Mesenchymal stem cell (in vitro differentiated cells and primary cell): ENCODE data around the gene PGGHG.
A peak's percentile ranks its signal among the peaks of the same experiment; 100 is the strongest.

Source experiments
- DNase-seq: peaks from one replicate; pipeline ENCODE4 v3.0.0-alpha.2; 2013
- H2AFZ ChIP-seq: one replicate; pipeline ENCODE4 v1.6.1; 2013; ENCODE audit warnings: low read depth, mild to moderate bottlenecking, control low read depth, inconsistent platforms, low read length, moderate library complexity
- H2AK5ac ChIP-seq: 2 replicates; pipeline ENCODE4 v1.6.1; 2013; ENCODE audit warnings: low read length, moderate library complexity, mild to moderate bottlenecking, inconsistent platforms; ENCODE audit not compliant: severe bottlenecking
- H2BK120ac ChIP-seq: one replicate; pipeline ENCODE4 v1.6.1; 2013; ENCODE audit warnings: low read depth, mild to moderate bottlenecking, inconsistent platforms, low read length, moderate library complexity
- H2BK12ac ChIP-seq, 2 experiments: one replicate each; pipeline ENCODE4 v1.6.1; 2013; ENCODE audit warnings: inconsistent platforms in 2 of 2, low read length in 2 of 2, mild to moderate bottlenecking in 2 of 2, moderate library complexity in 2 of 2, control low read depth in 1 of 2
- H2BK15ac ChIP-seq: one replicate; pipeline ENCODE4 v1.6.1; 2013; ENCODE audit warnings: mild to moderate bottlenecking, low read depth, inconsistent platforms; ENCODE audit not compliant: poor library complexity, severe bottlenecking
- H2BK5ac ChIP-seq: 2 replicates; pipeline ENCODE4 v1.6.1; 2013; ENCODE audit warnings: low read depth, mild to moderate bottlenecking, low read length, control low read depth, inconsistent platforms; ENCODE audit not compliant: poor library complexity, severe bottlenecking
- H3K14ac ChIP-seq, 2 experiments: one replicate each; pipeline ENCODE4 v1.6.1; 2013; ENCODE audit warnings: inconsistent platforms in 2 of 2, low read length in 2 of 2, control low read depth in 1 of 2, mild to moderate bottlenecking in 1 of 2, moderate library complexity in 1 of 2
- H3K18ac ChIP-seq, 2 experiments: one replicate each; pipeline ENCODE4 v1.6.1; 2013; ENCODE audit warnings: inconsistent platforms in 2 of 2, low read length in 2 of 2, control low read depth in 1 of 2, low read depth in 1 of 2, mild to moderate bottlenecking in 1 of 2
- H3K23ac ChIP-seq, 2 experiments: one replicate each; pipeline ENCODE4 v1.6.1; 2013; ENCODE audit warnings: inconsistent platforms in 2 of 2, low read length in 2 of 2, mild to moderate bottlenecking in 2 of 2, moderate library complexity in 2 of 2, control low read depth in 1 of 2
- H3K27ac ChIP-seq: 2 replicates; pipeline ENCODE4 v1.5.1; 2013; ENCODE audit warnings: mild to moderate bottlenecking, moderate library complexity, low read length, control low read depth, inconsistent platforms; ENCODE audit not compliant: poor library complexity, severe bottlenecking
- H3K27me3 ChIP-seq, 2 experiments: 2 replicates each; pipeline versions ENCODE4 v1.6.1 to v1.7.0; 2013; ENCODE audit warnings: low read length in 2 of 2, mild to moderate bottlenecking in 2 of 2, moderate library complexity in 2 of 2, control low read depth in 1 of 2, inconsistent platforms in 1 of 2; ENCODE audit not compliant: control insufficient read depth in 1 of 2, insufficient read depth in 1 of 2
- H3K36me3 ChIP-seq, 2 experiments: 2 replicates each; pipeline versions ENCODE4 v1.6.1 to v1.7.0; 2013; ENCODE audit warnings: low read length in 2 of 2, control low read depth in 1 of 2, inconsistent platforms in 1 of 2, low read depth in 1 of 2, mild to moderate bottlenecking in 1 of 2; ENCODE audit not compliant: insufficient read depth in 2 of 2, control insufficient read depth in 1 of 2
- H3K4ac ChIP-seq, 2 experiments: one replicate each; pipeline ENCODE4 v1.6.1; 2013; ENCODE audit warnings: inconsistent platforms in 2 of 2, low read length in 2 of 2, mild to moderate bottlenecking in 2 of 2, moderate library complexity in 2 of 2, control low read depth in 1 of 2, low read depth in 1 of 2
- H3K4me1 ChIP-seq: 2 replicates; pipeline ENCODE4 v1.6.1; 2013; ENCODE audit warnings: low read depth, low read length, control low read depth; ENCODE audit not compliant: control insufficient read depth, insufficient read depth
- H3K4me2 ChIP-seq: 2 replicates; pipeline ENCODE4 v1.6.1; 2013; ENCODE audit warnings: low read length, mild to moderate bottlenecking, inconsistent platforms; ENCODE audit not compliant: poor library complexity, severe bottlenecking
- H3K4me3 ChIP-seq, 2 experiments: 2 replicates each; pipeline versions ENCODE4 v1.5.1 to v1.7.0; 2013; ENCODE audit warnings: low read length in 2 of 2, mild to moderate bottlenecking in 2 of 2, control low read depth in 1 of 2, low read depth in 1 of 2; ENCODE audit not compliant: insufficient read depth in 1 of 2
- H3K79me1 ChIP-seq: replicated peaks from 2 replicates; pipeline ENCODE4 v1.6.1; 2013; ENCODE audit warnings: mild to moderate bottlenecking, control low read depth, low read length, inconsistent platforms; ENCODE audit not compliant: poor library complexity, severe bottlenecking
- H3K9ac ChIP-seq: 2 replicates; pipeline ENCODE4 v1.7.0; 2013; ENCODE audit warnings: mild to moderate bottlenecking, low read length, moderate library complexity
- H3K9me3 ChIP-seq: 2 replicates; pipeline ENCODE4 v1.7.0; 2013; ENCODE audit warnings: mild to moderate bottlenecking, low read length; ENCODE audit not compliant: control insufficient read depth
- H4K8ac ChIP-seq: one replicate; pipeline ENCODE4 v1.6.1; 2013; ENCODE audit warnings: inconsistent platforms, mild to moderate bottlenecking, low read length, moderate library complexity
- H4K91ac ChIP-seq: one replicate; pipeline ENCODE4 v1.6.1; 2013; ENCODE audit warnings: mild to moderate bottlenecking, low read length, inconsistent platforms
- WGBS: methylation state at CpG from one replicate; pipeline ENCODE4 v1.1.7; 2013; ENCODE audit warnings: mixed read lengths; 5-methylcytosine and 5-hydroxymethylcytosine counted together

The PGGHG gene

DNA sequence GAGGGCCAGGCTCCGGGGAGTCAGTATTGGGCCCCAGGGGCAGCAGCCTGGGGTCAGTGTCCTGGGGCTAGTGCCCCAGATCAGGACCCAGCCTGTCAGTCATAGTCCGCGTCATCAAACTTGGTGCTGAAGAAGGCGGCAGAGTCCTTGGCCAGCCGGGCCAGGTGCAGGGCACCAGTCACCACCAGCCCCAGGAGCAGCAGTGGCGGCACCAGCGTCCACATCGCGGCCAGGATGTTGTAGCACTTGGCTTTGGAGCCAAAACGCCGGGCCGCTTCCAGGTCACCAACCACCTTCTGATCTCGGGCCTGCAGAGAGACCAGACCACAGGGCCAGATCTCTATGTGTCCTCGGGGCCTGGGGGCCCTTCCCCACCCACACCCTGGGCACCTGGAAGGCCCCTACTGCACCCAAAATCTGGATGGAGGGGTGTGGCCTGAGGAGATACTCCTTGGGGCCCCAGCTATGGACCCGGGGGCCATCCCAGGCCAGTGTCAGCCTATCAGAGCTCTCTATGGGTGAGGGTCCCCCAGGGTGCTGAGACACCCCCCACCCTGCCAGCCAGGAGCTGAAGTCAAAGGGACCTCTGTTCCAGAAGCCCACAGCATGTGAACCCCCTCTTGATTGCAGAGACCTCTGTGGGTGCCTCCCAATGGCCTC lies 9.6 kb downstream of the PGGHG start:
- no peak for DNase-seq
- WGBS = 96% methylated on average over 14 of the region's 15 CpGs
- H3K27me3 ChIP-seq = peaks cover 0 to 53% of the 10 kb centered on the region in 2 experiments

GRCh38 chr11:299081-299891 lies 10.4 kb downstream of the PGGHG start, which contains the start of gene IFITM5:
Gene IFITM5 (minus strand): TSS chr11:299526. CDS start chr11:299490, 36 bp downstream.
- H4K8ac ChIP-seq = no peak within 1 kb of the TSS
- 84% methylated on average over 31 of the region's 40 CpGs for WGBS
- no peaks in the 10 kb centered on the region for H3K79me1 ChIP-seq
- no peak within 1 kb of the TSS for H3K4ac ChIP-seq
- H3K4me1 ChIP-seq = peaks cover 3% of the 10 kb centered on the region
- no peak within 1 kb of the TSS for H3K14ac ChIP-seq
- no peak within 1 kb of the TSS for H3K23ac ChIP-seq
- no peak for DNase-seq
- no peak within 1 kb of the TSS for H2AK5ac ChIP-seq
- H3K27me3 ChIP-seq = peaks cover 0 to 53% of the 10 kb centered on the region in 2 experiments
- no peak within 1 kb of the TSS for H3K18ac ChIP-seq
- no peak within 1 kb of the TSS for H2BK5ac ChIP-seq
- no peak within 1 kb of the TSS for H3K4me3 ChIP-seq
- H2AFZ ChIP-seq = no peak within 1 kb of the TSS
- H4K91ac ChIP-seq = peak within 1 kb of the TSS; percentile 53
- H3K9ac ChIP-seq = no peak within 1 kb of the TSS
- H2BK120ac ChIP-seq = no peak within 1 kb of the TSS
- H3K4me2 ChIP-seq = no peak within 1 kb of the TSS
- peak within 1 kb of the TSS; percentile 31 for H2BK15ac ChIP-seq
- no peaks in the 10 kb centered on the region for H3K9me3 ChIP-seq
- no peak within 1 kb of the TSS for H3K27ac ChIP-seq
- H2BK12ac ChIP-seq = no peak within 1 kb of the TSS
- H3K36me3 ChIP-seq = peaks cover 0 to 18% of the 10 kb centered on the region in 2 experiments

More for the DNA sequence above, 9.6 kb downstream of the PGGHG start:
- Histone ChIP-seq H3K14ac (no peak overlapping the region), H2BK15ac (no peak overlapping the region), H2BK120ac (no peak overlapping the region), H3K4me3 (no peak overlapping the region), H2AK5ac (no peak overlapping the region), H2AFZ (no peak overlapping the region), H3K9ac (no peak overlapping the region), H4K8ac (no peak overlapping the region), H2BK5ac (no peak overlapping the region), H3K18ac (no peak overlapping the region), H3K4me2 (no peak overlapping the region), H3K9me3 (no peaks in the 10 kb centered on the region), H3K23ac (no peak overlapping the region), H2BK12ac (no peak overlapping the region), H3K4ac (no peak overlapping the region), H3K79me1 (no peaks in the 10 kb centered on the region), H3K27ac (no peak overlapping the region), H3K4me1 (peaks cover 8% of the 10 kb centered on the region), H4K91ac (peak overlapping the region; percentile 53), H3K36me3 (peaks cover 0 to 26% of the 10 kb centered on the region in 2 experiments)

GRCh38 chr11:299951-300735 lies 11.2 kb downstream of the PGGHG start:
- Histone ChIP-seq H3K18ac (no peak overlapping the region), H3K4me3 (no peak overlapping the region), H3K27ac (no peak overlapping the region), H3K9me3 (no peaks in the 10 kb centered on the region), H2AK5ac (no peak overlapping the region), H3K36me3 (peaks cover 0 to 9% of the 10 kb centered on the region in 2 experiments), H3K27me3 (peaks cover 0 to 49% of the 10 kb centered on the region in 2 experiments), H3K4me2 (no peak overlapping the region), H2BK12ac (no peak overlapping the region), H2BK15ac (peak overlapping the region; percentile 31), H3K4me1 (peaks cover 3% of the 10 kb centered on the region), H3K79me1 (no peaks in the 10 kb centered on the region), H2BK120ac (no peak overlapping the region), H4K8ac (no peak overlapping the region), H4K91ac (no peak overlapping the region), H2BK5ac (no peak overlapping the region), H3K23ac (no peak overlapping the region), H3K9ac (no peak overlapping the region), H3K14ac (no peak overlapping the region), H2AFZ (no peak overlapping the region), H3K4ac (no peak overlapping the region)
- WGBS = 72% methylated on average over 20 of the region's 20 CpGs
- DNase-seq = no peak
